B cell (primary cell): Measurements from ENCODE around the gene CTCF.

Experiments
- CTCF ChIP-seq: fragments of 200-600 bp; IDR thresholded peaks from one replicate; pipeline ENCODE4 v1.8.0; 2022; ENCODE audit warnings: antibody characterized with exemption, mild to moderate bottlenecking
- EZH2 ChIP-seq: IDR thresholded peaks from 2 replicates; pipeline ENCODE4 v1.6.1; 2012; ENCODE audit warnings: borderline replicate concordance, low read depth, mild to moderate bottlenecking, moderate library complexity, low read length; ENCODE audit not compliant: insufficient read depth, poor library complexity, severe bottlenecking

GRCh38 chr16:67648088-67648763 is 85.9 kb downstream of the CTCF start:
- TF ChIP-seq CTCF (no peak), EZH2 (no peak)
